Inflammatory macrophage treated with lipopolysaccharide for 1 hour (primary cell): Measurements from ENCODE around the gene SERPINA1.
"Not testable (repeated sequence)": the region's sequence is repeated elsewhere in the genome, so short reads cannot be mapped to it uniquely, and the experiment has no call there.

Experiments used
- DNase-seq, 2 donors: peaks; one replicate each; pipeline ENCODE4 v3.0.0-alpha.2; 2020 to 2022

The SERPINA1 gene

GRCh38 chr14:94382716-94383596, 5.4 kb downstream of the SERPINA1 start:
- DNase-seq, result no peak

GRCh38 chr14:94382099-94382715, 6.2 kb downstream of the SERPINA1 start:
- DNase-seq, result no peak

- no peak for DNase-seq
Observed at GRCh38 chr14:94381149-94382030, 7.0 kb downstream of the SERPINA1 start.

GRCh38 chr14:94380225-94381148, 7.9 kb downstream of the SERPINA1 start:
- DNase-seq, result no peak

- DNase-seq, result no peak
Observed at GRCh38 chr14:94379291-94380224, 8.8 kb downstream of the SERPINA1 start.

- no peak for DNase-seq
Observed at GRCh38 chr14:94378527-94379290, 9.7 kb downstream of the SERPINA1 start.

GRCh38 chr14:94377866-94378470, 10.4 kb downstream of the SERPINA1 start:
- DNase-seq, result no peak

GRCh38 chr14:94376976-94377865, 11.2 kb downstream of the SERPINA1 start:
- DNase-seq, result peak in 1 of 2 donors; percentile 35

GRCh38 chr14:94376108-94376975, 12.1 kb downstream of the SERPINA1 start:
- no peak for DNase-seq

- no peak for DNase-seq
Observed at GRCh38 chr14:94375552-94376107, 12.8 kb downstream of the SERPINA1 start.

- DNase-seq, result peak; percentile 44 to 75
Observed at GRCh38 chr14:94374749-94375260, 13.6 kb downstream of the SERPINA1 start.

- DNase-seq, result peak; percentile 64 to 89
Observed at GRCh38 chr14:94374116-94374515, 14.3 kb downstream of the SERPINA1 start.

GRCh38 chr14:94373708-94374107, 14.7 kb downstream of the SERPINA1 start:
- DNase-seq, result peak; percentile 53 to 88

GRCh38 chr14:94372021-94372605, 16.3 kb downstream of the SERPINA1 start:
- DNase-seq, result no peak

- DNase-seq, result no peak
Observed at GRCh38 chr14:94370524-94370910, 17.9 kb downstream of the SERPINA1 start.

GRCh38 chr14:94369766-94370523, 18.5 kb downstream of the SERPINA1 start:
- DNase-seq, result not testable (repeated sequence)
